Tibial artery (tissue), 4 donors: ENCODE results near the gene ARFGEF3.

Experiments
- DNase-seq, 2 donors: peaks; one replicate each; pipeline ENCODE4 v3.0.0-alpha.2; 2019
- H3K27ac ChIP-seq, 2 donors: fragments of 200-600 bp; sonication (generic) in 1 of 2; 1 replicate in 1 of 2; 2 replicates in 1 of 2; pipeline ENCODE4 v1.5.1; 2018 to 2019; ENCODE audit warnings: mild to moderate bottlenecking in 1 of 2
- H3K27me3 ChIP-seq, 2 donors: fragments of 200-600 bp; sonication (generic) in 1 of 2; one replicate each; pipeline versions ENCODE4 v1.5.1 to v1.6.0; 2016 to 2019
- H3K36me3 ChIP-seq, 3 donors: fragments of 200-600 bp; sonication (generic) in 2 of 3; one replicate each; pipeline ENCODE4 v1.5.1; 2016 to 2019; ENCODE audit warnings: mild to moderate bottlenecking in 2 of 3
- H3K4me1 ChIP-seq, 4 donors: fragments of 200-600 bp; sonication (generic) in 2 of 4; 1 replicate in 3 of 4; 2 replicates in 1 of 4; pipeline ENCODE4 v1.5.1; 2016 to 2019
- H3K4me3 ChIP-seq, 2 donors: fragments of 200-600 bp; sonication (generic) in 1 of 2; 1 replicate in 1 of 2; 2 replicates in 1 of 2; pipeline ENCODE4 v1.5.1; 2018 to 2019; ENCODE audit warnings: mild to moderate bottlenecking in 2 of 2
- H3K9me3 ChIP-seq, 3 donors: fragments of 200-600 bp; sonication (generic) in 1 of 3; one replicate each; pipeline ENCODE4 v1.5.1; 2016 to 2019
- CTCF ChIP-seq, 2 experiments: fragments of 200-600 bp in 1 of 2; fragments of 450-650 bp in 1 of 2; IDR thresholded peaks; one replicate each; pipeline ENCODE4 v1.5.1; 2017 to 2019; ENCODE audit warnings: antibody characterized with exemption in 2 of 2, mild to moderate bottlenecking in 1 of 2, moderate library complexity in 1 of 2
- intact Hi-C: fragments of 100-400 bp; cut with DNase I; formaldehyde crosslinking; loops from one replicate; pipeline ENCODE4 v1.15.0; 2023; ENCODE audit warnings: low total_unique reads

Gene ARFGEF3

GRCh38 chr6:138374230-138374629 lies 212.5 kb downstream of the ARFGEF3 start:
- intact Hi-C loops: no loop called here
- no peaks in the 10 kb centered on the region for H3K9me3 ChIP-seq
- no peaks in the 10 kb centered on the region for H3K4me1 ChIP-seq
- TF ChIP-seq CTCF (IDR thresholded peaks at IDR 0.05): no peak
- H3K27me3 ChIP-seq: no peaks in the 10 kb centered on the region
- H3K27ac ChIP-seq: no peak overlapping the region
- H3K4me3 ChIP-seq: no peak overlapping the region
- DNase-seq: no peak
- H3K36me3 ChIP-seq: no peaks in the 10 kb centered on the region

GRCh38 chr6:138374815-138375214 lies 213.1 kb downstream of the ARFGEF3 start:
- DNase-seq: no peak
- Histone ChIP-seq H3K4me1 (no peaks in the 10 kb centered on the region), H3K36me3 (no peaks in the 10 kb centered on the region), H3K9me3 (no peaks in the 10 kb centered on the region), H3K27me3 (no peaks in the 10 kb centered on the region), H3K4me3 (no peak overlapping the region), H3K27ac (no peak overlapping the region)
- TF ChIP-seq CTCF (IDR thresholded peaks at IDR 0.05): no peak
- intact Hi-C loops: no loop called here

GRCh38 chr6:138377042-138377441 lies 215.3 kb downstream of the ARFGEF3 start:
- no peaks in the 10 kb centered on the region for H3K27me3 ChIP-seq
- DNase-seq: no peak
- TF ChIP-seq CTCF (IDR thresholded peaks at IDR 0.05): no peak
- no peaks in the 10 kb centered on the region for H3K9me3 ChIP-seq
- intact Hi-C loops: no loop called here
- H3K4me1 ChIP-seq: no peaks in the 10 kb centered on the region
- no peak overlapping the region for H3K4me3 ChIP-seq
- no peaks in the 10 kb centered on the region for H3K36me3 ChIP-seq
- no peak overlapping the region for H3K27ac ChIP-seq

- H3K27me3 ChIP-seq: peaks cover 0 to 3% of the 10 kb centered on the region in 2 donors
- intact Hi-C loops: no loop called here
- H3K36me3 ChIP-seq: no peaks in the 10 kb centered on the region
- no peaks in the 10 kb centered on the region for H3K4me1 ChIP-seq
- H3K9me3 ChIP-seq: no peaks in the 10 kb centered on the region
- no peak within 1 kb of the TSS for H3K27ac ChIP-seq
- no peak for DNase-seq
- no peak for TF ChIP-seq CTCF (IDR thresholded peaks at IDR 0.05)
- no peak within 1 kb of the TSS for H3K4me3 ChIP-seq
These were observed 216.1 kb downstream of the ARFGEF3 start, which contains the start of gene SMIM28 for GRCh38 chr6:138377844-138378243. TSS of gene SMIM28 (plus strand) at chr6:138377905. CDS start at chr6:138378073, 168 bp downstream.

GRCh38 chr6:138378463-138378862 lies 216.7 kb downstream of the ARFGEF3 start:
- no peaks in the 10 kb centered on the region for H3K4me1 ChIP-seq
- H3K36me3 ChIP-seq: no peaks in the 10 kb centered on the region
- intact Hi-C loops: no loop called here
- H3K9me3 ChIP-seq: no peaks in the 10 kb centered on the region
- no peak for DNase-seq
- H3K27ac ChIP-seq: no peak overlapping the region
- peaks cover 0 to 3% of the 10 kb centered on the region in 2 donors for H3K27me3 ChIP-seq
- H3K4me3 ChIP-seq: no peak overlapping the region
- TF ChIP-seq CTCF (IDR thresholded peaks at IDR 0.05): no peak
